HEK293 (cell line): ENCODE measurements around the gene FBXO27.

ENCODE experiments used
- HOXC10 ChIP-seq: sonication (generic); formaldehyde crosslinking; IDR thresholded peaks from 2 replicates; pipeline ENCODE4 v1.8.1; 2023; ENCODE audit warnings: mild to moderate bottlenecking, missing genetic modification reagents
- IKZF3 ChIP-seq: fragments of 450-650 bp; IDR thresholded peaks from 2 replicates; pipeline ENCODE4 v1.5.0; 2018; ENCODE audit warnings: missing biosample characterization, mild to moderate bottlenecking, missing genetic modification characterization, moderate library complexity
- KLF1 ChIP-seq: fragments of 450-650 bp; formaldehyde crosslinking; IDR thresholded peaks from 2 replicates; pipeline ENCODE4 v1.5.1; 2016; ENCODE audit warnings: missing biosample characterization, missing genetic modification characterization
- KLF16 ChIP-seq: fragments of 450-650 bp; formaldehyde crosslinking; IDR thresholded peaks from 2 replicates; pipeline ENCODE4 v1.5.1; 2017; ENCODE audit warnings: missing biosample characterization, missing genetic modification characterization
- KLF8 ChIP-seq: fragments of 450-650 bp; formaldehyde crosslinking; IDR thresholded peaks from 2 replicates; pipeline ENCODE4 v1.5.1; 2016; ENCODE audit warnings: missing biosample characterization, missing genetic modification characterization
- MZF1 ChIP-seq: fragments of 450-650 bp; formaldehyde crosslinking; IDR thresholded peaks from 2 replicates; pipeline ENCODE4 v1.5.1; 2017; ENCODE audit warnings: missing biosample characterization, missing genetic modification characterization, borderline replicate concordance
- OSR2 ChIP-seq: fragments of 450-650 bp; formaldehyde crosslinking; IDR thresholded peaks from 2 replicates; pipeline ENCODE4 v1.5.1; 2016; ENCODE audit warnings: missing biosample characterization, missing genetic modification characterization
- OVOL3 ChIP-seq: fragments of 450-650 bp; formaldehyde crosslinking; IDR thresholded peaks from 2 replicates; pipeline ENCODE4 v1.5.1; 2016; ENCODE audit warnings: missing biosample characterization, missing genetic modification characterization
- ZBTB48 ChIP-seq: fragments of 450-650 bp; formaldehyde crosslinking; IDR thresholded peaks from 2 replicates; pipeline ENCODE4 v1.5.1; 2016; ENCODE audit warnings: missing biosample characterization, missing genetic modification characterization
- ZFHX2 ChIP-seq: fragments of 450-650 bp; formaldehyde crosslinking; conservative IDR thresholded peaks from 2 replicates; pipeline ENCODE4 v1.5.1; 2016; ENCODE audit warnings: missing biosample characterization, missing genetic modification characterization
- ZNF132 ChIP-seq: fragments of 450-650 bp; formaldehyde crosslinking; IDR thresholded peaks from 2 replicates; pipeline ENCODE4 v1.5.1; 2017; ENCODE audit warnings: missing biosample characterization, missing genetic modification characterization, borderline replicate concordance
- ZNF157 ChIP-seq: fragments of 450-650 bp; formaldehyde crosslinking; IDR thresholded peaks from 2 replicates; pipeline ENCODE4 v1.5.1; 2016; ENCODE audit warnings: missing biosample characterization, missing genetic modification characterization
- ZNF2 ChIP-seq: fragments of 450-650 bp; formaldehyde crosslinking; IDR thresholded peaks from 2 replicates; pipeline ENCODE4 v1.5.1; 2016; ENCODE audit warnings: missing biosample characterization, missing genetic modification characterization
- ZNF214 ChIP-seq: fragments of 450-650 bp; formaldehyde crosslinking; IDR thresholded peaks from 2 replicates; pipeline ENCODE4 v1.5.1; 2017; ENCODE audit warnings: missing biosample characterization, mild to moderate bottlenecking, missing genetic modification characterization, borderline replicate concordance
- ZNF391 ChIP-seq: fragments of 450-650 bp; formaldehyde crosslinking; IDR thresholded peaks from 2 replicates; pipeline ENCODE4 v1.5.1; 2016; ENCODE audit warnings: low read depth, missing biosample characterization, missing genetic modification characterization, borderline replicate concordance
- ZNF423 ChIP-seq: fragments of 450-650 bp; formaldehyde crosslinking; IDR thresholded peaks from 2 replicates; pipeline ENCODE4 v1.5.1; 2016; ENCODE audit warnings: missing biosample characterization, missing genetic modification characterization
- ZNF426 ChIP-seq: fragments of 450-650 bp; formaldehyde crosslinking; IDR thresholded peaks from 2 replicates; pipeline ENCODE4 v1.5.1; 2017; ENCODE audit warnings: missing biosample characterization, missing genetic modification characterization, mild to moderate bottlenecking, inconsistent platforms, moderate library complexity
- ZNF48 ChIP-seq: fragments of 450-650 bp; formaldehyde crosslinking; IDR thresholded peaks from 2 replicates; pipeline ENCODE4 v1.5.1; 2016; ENCODE audit warnings: missing biosample characterization, missing genetic modification characterization
- ZNF629 ChIP-seq: fragments of 450-650 bp; formaldehyde crosslinking; IDR thresholded peaks from 2 replicates; pipeline ENCODE4 v1.5.1; 2017; ENCODE audit warnings: missing biosample characterization, missing genetic modification characterization
- ZNF791 ChIP-seq: fragments of 450-650 bp; formaldehyde crosslinking; IDR thresholded peaks from 2 replicates; pipeline ENCODE4 v1.5.1; 2016; ENCODE audit warnings: missing biosample characterization, missing genetic modification characterization
- ZNF837 ChIP-seq: fragments of 450-650 bp; formaldehyde crosslinking; IDR thresholded peaks from 2 replicates; pipeline ENCODE4 v1.5.1; 2016; ENCODE audit warnings: missing biosample characterization, missing genetic modification characterization
- ZSCAN23 ChIP-seq: fragments of 450-650 bp; formaldehyde crosslinking; IDR thresholded peaks from 2 replicates; pipeline ENCODE4 v1.5.1; 2016; ENCODE audit warnings: missing biosample characterization, missing genetic modification characterization
- ZSCAN30 ChIP-seq: fragments of 450-650 bp; IDR thresholded peaks from 2 replicates; pipeline ENCODE4 v1.5.1; 2018; ENCODE audit warnings: missing biosample characterization, mild to moderate bottlenecking, missing genetic modification characterization, moderate library complexity
- TF ChIP-seq, protein P1 (sequence below): fragments of 450-650 bp; IDR thresholded peaks from 2 replicates; pipeline ENCODE4 v1.5.1; 2018; ENCODE audit warnings: missing biosample characterization, mild to moderate bottlenecking, missing genetic modification characterization
- TF ChIP-seq, protein P2 (sequence below): fragments of 450-650 bp; formaldehyde crosslinking; IDR thresholded peaks from 2 replicates; pipeline ENCODE4 v1.5.1; 2016; ENCODE audit warnings: missing biosample characterization, missing genetic modification characterization
- TF ChIP-seq, protein P3 (sequence below): fragments of 450-650 bp; formaldehyde crosslinking; IDR thresholded peaks from 2 replicates; pipeline ENCODE4 v1.5.1; 2016; ENCODE audit warnings: missing biosample characterization, missing genetic modification characterization
- TF ChIP-seq, protein P4 (sequence below): fragments of 450-650 bp; formaldehyde crosslinking; IDR thresholded peaks from 2 replicates; pipeline ENCODE4 v1.5.1; 2016; ENCODE audit warnings: missing biosample characterization, missing genetic modification characterization
- TF ChIP-seq, protein P5 (sequence below): fragments of 450-650 bp; formaldehyde crosslinking; IDR thresholded peaks from 2 replicates; pipeline ENCODE4 v1.5.1; 2017; ENCODE audit warnings: missing biosample characterization, missing genetic modification characterization
- TF ChIP-seq, protein P6 (sequence below): fragments of 450-650 bp; formaldehyde crosslinking; IDR thresholded peaks from 2 replicates; pipeline ENCODE4 v1.5.1; 2016; ENCODE audit warnings: missing biosample characterization, missing genetic modification characterization

FBXO27 gene

DNA sequence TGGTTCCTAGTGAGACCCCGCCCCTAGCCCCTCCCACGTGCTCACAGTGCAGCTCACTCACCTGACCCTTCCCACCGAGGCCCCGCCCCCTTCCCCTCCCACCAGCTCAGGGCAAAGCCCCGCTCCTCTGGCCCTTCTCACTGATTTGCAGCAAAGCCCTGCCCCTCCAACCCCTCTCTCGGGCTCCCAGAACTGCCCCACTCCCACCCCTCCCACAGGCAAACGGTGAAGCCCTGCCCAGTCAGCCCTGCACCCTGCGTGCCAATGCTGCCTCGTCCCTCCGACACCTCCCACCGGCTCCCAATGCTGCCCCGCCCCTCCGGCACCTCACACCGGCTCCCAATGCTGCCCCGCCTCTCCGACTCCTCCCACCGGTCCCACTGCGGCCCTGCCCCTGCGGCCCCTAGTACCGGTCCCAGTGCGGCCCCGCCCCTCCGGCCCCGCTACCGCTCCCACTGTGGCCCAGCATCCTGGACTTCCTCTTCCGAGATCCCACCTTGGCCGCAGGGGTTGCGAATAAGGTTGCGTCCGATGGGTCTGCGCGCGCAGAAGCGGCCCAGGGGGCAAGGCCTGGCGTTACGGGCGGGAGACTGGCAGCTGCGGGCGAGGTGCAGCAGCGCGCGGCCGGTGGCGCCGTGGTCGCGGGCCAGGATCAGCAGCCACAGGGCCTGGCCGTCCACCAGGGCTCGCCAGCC, 834 bp downstream of the FBXO27 start (continued):
- TF ChIP-seq OVOL3 (tag by site-specific recombination) (peak; percentile 59; the same call in 1 of the 2 replicates), ZNF423 (tag by site-specific recombination) (peak; percentile 44), ZSCAN23 (no peak), ZNF214 (no peak), ZNF132 (tag by site-specific recombination) (no peak), ZNF2 (tag by site-specific recombination) (peak; percentile 79), HOXC10 (CRISPR knock-in tag) (no peak), MZF1 (peak; percentile 74; the same call in 1 of the 2 replicates), ZNF837 (tag by site-specific recombination) (no peak), ZNF157 (tag by site-specific recombination) (no peak), KLF16 (tag by site-specific recombination) (peak; percentile 97), ZNF48 (tag by site-specific recombination) (no peak), ZNF629 (tag by site-specific recombination) (peak; percentile 50; the same call in 1 of the 2 replicates), ZNF426 (tag by site-specific recombination) (no peak), ZBTB48 (tag by site-specific recombination) (peak; percentile 85), ZSCAN30 (tag by site-specific recombination) (peak; percentile 98), KLF8 (tag by site-specific recombination) (peak; percentile 97), ZFHX2 (tag by site-specific recombination) (peak; percentile 85), ZNF791 (tag by site-specific recombination) (peak; percentile 65; the same call in 1 of the 2 replicates), ZNF391 (peak; percentile 76), IKZF3 (tag by site-specific recombination) (peak; percentile 96), KLF1 (tag by site-specific recombination) (peak; percentile 98), OSR2 (peak; percentile 97)
- TF ChIP-seq, protein P1, sequence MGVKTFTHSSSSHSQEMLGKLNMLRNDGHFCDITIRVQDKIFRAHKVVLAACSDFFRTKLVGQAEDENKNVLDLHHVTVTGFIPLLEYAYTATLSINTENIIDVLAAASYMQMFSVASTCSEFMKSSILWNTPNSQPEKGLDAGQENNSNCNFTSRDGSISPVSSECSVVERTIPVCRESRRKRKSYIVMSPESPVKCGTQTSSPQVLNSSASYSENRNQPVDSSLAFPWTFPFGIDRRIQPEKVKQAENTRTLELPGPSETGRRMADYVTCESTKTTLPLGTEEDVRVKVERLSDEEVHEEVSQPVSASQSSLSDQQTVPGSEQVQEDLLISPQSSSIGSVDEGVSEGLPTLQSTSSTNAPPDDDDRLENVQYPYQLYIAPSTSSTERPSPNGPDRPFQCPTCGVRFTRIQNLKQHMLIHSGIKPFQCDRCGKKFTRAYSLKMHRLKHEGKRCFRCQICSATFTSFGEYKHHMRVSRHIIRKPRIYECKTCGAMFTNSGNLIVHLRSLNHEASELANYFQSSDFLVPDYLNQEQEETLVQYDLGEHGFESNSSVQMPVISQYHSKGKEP (tag by site-specific recombination): peak; percentile 72
- TF ChIP-seq, protein P2, sequence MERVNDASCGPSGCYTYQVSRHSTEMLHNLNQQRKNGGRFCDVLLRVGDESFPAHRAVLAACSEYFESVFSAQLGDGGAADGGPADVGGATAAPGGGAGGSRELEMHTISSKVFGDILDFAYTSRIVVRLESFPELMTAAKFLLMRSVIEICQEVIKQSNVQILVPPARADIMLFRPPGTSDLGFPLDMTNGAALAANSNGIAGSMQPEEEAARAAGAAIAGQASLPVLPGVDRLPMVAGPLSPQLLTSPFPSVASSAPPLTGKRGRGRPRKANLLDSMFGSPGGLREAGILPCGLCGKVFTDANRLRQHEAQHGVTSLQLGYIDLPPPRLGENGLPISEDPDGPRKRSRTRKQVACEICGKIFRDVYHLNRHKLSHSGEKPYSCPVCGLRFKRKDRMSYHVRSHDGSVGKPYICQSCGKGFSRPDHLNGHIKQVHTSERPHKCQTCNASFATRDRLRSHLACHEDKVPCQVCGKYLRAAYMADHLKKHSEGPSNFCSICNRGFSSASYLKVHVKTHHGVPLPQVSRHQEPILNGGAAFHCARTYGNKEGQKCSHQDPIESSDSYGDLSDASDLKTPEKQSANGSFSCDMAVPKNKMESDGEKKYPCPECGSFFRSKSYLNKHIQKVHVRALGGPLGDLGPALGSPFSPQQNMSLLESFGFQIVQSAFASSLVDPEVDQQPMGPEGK: peak; percentile 99
- TF ChIP-seq, protein P3, sequence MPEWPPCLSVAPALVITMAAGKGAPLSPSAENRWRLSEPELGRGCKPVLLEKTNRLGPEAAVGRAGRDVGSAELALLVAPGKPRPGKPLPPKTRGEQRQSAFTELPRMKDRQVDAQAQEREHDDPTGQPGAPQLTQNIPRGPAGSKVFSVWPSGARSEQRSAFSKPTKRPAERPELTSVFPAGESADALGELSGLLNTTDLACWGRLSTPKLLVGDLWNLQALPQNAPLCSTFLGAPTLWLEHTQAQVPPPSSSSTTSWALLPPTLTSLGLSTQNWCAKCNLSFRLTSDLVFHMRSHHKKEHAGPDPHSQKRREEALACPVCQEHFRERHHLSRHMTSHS (tag by site-specific recombination): no peak
- TF ChIP-seq, protein P4, sequence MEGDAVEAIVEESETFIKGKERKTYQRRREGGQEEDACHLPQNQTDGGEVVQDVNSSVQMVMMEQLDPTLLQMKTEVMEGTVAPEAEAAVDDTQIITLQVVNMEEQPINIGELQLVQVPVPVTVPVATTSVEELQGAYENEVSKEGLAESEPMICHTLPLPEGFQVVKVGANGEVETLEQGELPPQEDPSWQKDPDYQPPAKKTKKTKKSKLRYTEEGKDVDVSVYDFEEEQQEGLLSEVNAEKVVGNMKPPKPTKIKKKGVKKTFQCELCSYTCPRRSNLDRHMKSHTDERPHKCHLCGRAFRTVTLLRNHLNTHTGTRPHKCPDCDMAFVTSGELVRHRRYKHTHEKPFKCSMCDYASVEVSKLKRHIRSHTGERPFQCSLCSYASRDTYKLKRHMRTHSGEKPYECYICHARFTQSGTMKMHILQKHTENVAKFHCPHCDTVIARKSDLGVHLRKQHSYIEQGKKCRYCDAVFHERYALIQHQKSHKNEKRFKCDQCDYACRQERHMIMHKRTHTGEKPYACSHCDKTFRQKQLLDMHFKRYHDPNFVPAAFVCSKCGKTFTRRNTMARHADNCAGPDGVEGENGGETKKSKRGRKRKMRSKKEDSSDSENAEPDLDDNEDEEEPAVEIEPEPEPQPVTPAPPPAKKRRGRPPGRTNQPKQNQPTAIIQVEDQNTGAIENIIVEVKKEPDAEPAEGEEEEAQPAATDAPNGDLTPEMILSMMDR: peak; percentile 78; the same call in 1 of the 2 replicates
- TF ChIP-seq, protein P5, sequence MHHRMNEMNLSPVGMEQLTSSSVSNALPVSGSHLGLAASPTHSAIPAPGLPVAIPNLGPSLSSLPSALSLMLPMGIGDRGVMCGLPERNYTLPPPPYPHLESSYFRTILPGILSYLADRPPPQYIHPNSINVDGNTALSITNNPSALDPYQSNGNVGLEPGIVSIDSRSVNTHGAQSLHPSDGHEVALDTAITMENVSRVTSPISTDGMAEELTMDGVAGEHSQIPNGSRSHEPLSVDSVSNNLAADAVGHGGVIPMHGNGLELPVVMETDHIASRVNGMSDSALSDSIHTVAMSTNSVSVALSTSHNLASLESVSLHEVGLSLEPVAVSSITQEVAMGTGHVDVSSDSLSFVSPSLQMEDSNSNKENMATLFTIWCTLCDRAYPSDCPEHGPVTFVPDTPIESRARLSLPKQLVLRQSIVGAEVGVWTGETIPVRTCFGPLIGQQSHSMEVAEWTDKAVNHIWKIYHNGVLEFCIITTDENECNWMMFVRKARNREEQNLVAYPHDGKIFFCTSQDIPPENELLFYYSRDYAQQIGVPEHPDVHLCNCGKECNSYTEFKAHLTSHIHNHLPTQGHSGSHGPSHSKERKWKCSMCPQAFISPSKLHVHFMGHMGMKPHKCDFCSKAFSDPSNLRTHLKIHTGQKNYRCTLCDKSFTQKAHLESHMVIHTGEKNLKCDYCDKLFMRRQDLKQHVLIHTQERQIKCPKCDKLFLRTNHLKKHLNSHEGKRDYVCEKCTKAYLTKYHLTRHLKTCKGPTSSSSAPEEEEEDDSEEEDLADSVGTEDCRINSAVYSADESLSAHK: peak; percentile 21; the same call in 1 of the 2 replicates
- TF ChIP-seq, protein P6, sequence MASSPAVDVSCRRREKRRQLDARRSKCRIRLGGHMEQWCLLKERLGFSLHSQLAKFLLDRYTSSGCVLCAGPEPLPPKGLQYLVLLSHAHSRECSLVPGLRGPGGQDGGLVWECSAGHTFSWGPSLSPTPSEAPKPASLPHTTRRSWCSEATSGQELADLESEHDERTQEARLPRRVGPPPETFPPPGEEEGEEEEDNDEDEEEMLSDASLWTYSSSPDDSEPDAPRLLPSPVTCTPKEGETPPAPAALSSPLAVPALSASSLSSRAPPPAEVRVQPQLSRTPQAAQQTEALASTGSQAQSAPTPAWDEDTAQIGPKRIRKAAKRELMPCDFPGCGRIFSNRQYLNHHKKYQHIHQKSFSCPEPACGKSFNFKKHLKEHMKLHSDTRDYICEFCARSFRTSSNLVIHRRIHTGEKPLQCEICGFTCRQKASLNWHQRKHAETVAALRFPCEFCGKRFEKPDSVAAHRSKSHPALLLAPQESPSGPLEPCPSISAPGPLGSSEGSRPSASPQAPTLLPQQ: peak; percentile 88
